Thymus (tissue), 2 donors: ENCODE measurements around the gene GGCX. TPM values are rescaled to one million over a fixed set of nuclear protein-coding genes. Genes with fewer than 3 reads are reported as not detected.

Source experiments
- polyA plus RNA-seq: library from polyadenylated mRNA; stranded (reverse); fragments of 200-250 nt; gene quantifications from one replicate; pipeline ENCODE4 v1.2.3, GENCODE V29; 2013
- total RNA-seq: library from RNA; stranded (reverse); fragments of 120-200 nt; gene quantifications from one replicate; pipeline ENCODE4 v1.2.4, GENCODE V29; 2013
- donor health status: healthy.

GGCX gene
- total and polyA plus RNA-seq, 2 donors = 16.5 to 17.8 TPM

Other genes with a start within 250 kb of the GGCX start
- 27.4 TPM for gene TGOLN2, start 233.5 kb downstream of the GGCX start, total RNA-seq
- 33.4 TPM for gene TGOLN2, start 233.5 kb downstream of the GGCX start, polyA plus RNA-seq
- 9.9 TPM for gene RETSAT, start 207.0 kb downstream of the GGCX start, total RNA-seq
- 12.8 TPM for gene RETSAT, start 207.0 kb downstream of the GGCX start, polyA plus RNA-seq
- gene ELMOD3, start 206.7 kb downstream of the GGCX start, total RNA-seq = 10.0 TPM
- gene ELMOD3, start 206.7 kb downstream of the GGCX start, polyA plus RNA-seq = 21.7 TPM
- gene CAPG, start 151.1 kb downstream of the GGCX start, total RNA-seq = 190 TPM
- gene CAPG, start 151.1 kb downstream of the GGCX start, polyA plus RNA-seq = 118 TPM
- 0.33 TPM for gene SH2D6, start 142.8 kb downstream of the GGCX start, total RNA-seq
- 0.55 TPM for gene SH2D6, start 142.8 kb downstream of the GGCX start, polyA plus RNA-seq
- 78.4 TPM for gene MAT2A, start 22.3 kb downstream of the GGCX start, total RNA-seq
- 98.0 TPM for gene MAT2A, start 22.3 kb downstream of the GGCX start, polyA plus RNA-seq
- gene VAMP8, start 16.1 kb upstream of the GGCX start, total RNA-seq = 133 TPM
- 433 TPM for gene VAMP8, start 16.1 kb upstream of the GGCX start, polyA plus RNA-seq
- 19.0 TPM for gene VAMP5, start 22.9 kb upstream of the GGCX start, total RNA-seq
- 93.2 TPM for gene VAMP5, start 22.9 kb upstream of the GGCX start, polyA plus RNA-seq
- gene RNF181, start 34.3 kb upstream of the GGCX start, total RNA-seq = 180 TPM
- 162 TPM for gene RNF181, start 34.3 kb upstream of the GGCX start, polyA plus RNA-seq
- gene TMEM150A, start 41.2 kb upstream of the GGCX start, total RNA-seq = 2.3 TPM
- gene TMEM150A, start 41.2 kb upstream of the GGCX start, polyA plus RNA-seq = 15.9 TPM
- 27.0 TPM for gene C2orf68, start 50.6 kb upstream of the GGCX start, total RNA-seq
- 38.5 TPM for gene C2orf68, start 50.6 kb upstream of the GGCX start, polyA plus RNA-seq
- gene USP39, start 54.7 kb upstream of the GGCX start, total RNA-seq = 69.3 TPM
- gene USP39, start 54.7 kb upstream of the GGCX start, polyA plus RNA-seq = 42.5 TPM
- gene SFTPB, start 106.7 kb upstream of the GGCX start, total RNA-seq = 0.09 TPM
- 0.89 TPM for gene SFTPB, start 106.7 kb upstream of the GGCX start, polyA plus RNA-seq
- gene GNLY, start 132.9 kb upstream of the GGCX start, total RNA-seq = 1.7 TPM
- 7.0 TPM for gene GNLY, start 132.9 kb upstream of the GGCX start, polyA plus RNA-seq
- gene ATOH8, start 192.5 kb upstream of the GGCX start, total RNA-seq = 2.0 TPM
- gene ATOH8, start 192.5 kb upstream of the GGCX start, polyA plus RNA-seq = 19.1 TPM